Tibial nerve (tissue), 4 donors: ENCODE results near the gene APPL1.

Experiments used
- EP300 ChIP-seq, 2 donors: sonication (generic); formaldehyde crosslinking; IDR thresholded peaks; one replicate each; pipeline ENCODE4 v1.6.1; 2017; ENCODE audit warnings: antibody characterized with exemption in 2 of 2, mild to moderate bottlenecking in 1 of 2
- POLR2A ChIP-seq, 2 donors: fragments of 450-650 bp; IDR thresholded peaks; one replicate each; pipeline ENCODE4 v1.6.1; 2017; ENCODE audit warnings: antibody characterized with exemption in 2 of 2, mild to moderate bottlenecking in 2 of 2, moderate library complexity in 2 of 2
- TF ChIP-seq, protein P1 (sequence below), 5 experiments: fragments of 200-600 bp in 3 of 5; fragments of 450-650 bp in 2 of 5; sonication (generic) in 3 of 5; IDR thresholded peaks; one replicate each; pipeline ENCODE4 v1.5.1; 2016 to 2019; ENCODE audit warnings: antibody characterized with exemption in 5 of 5, mild to moderate bottlenecking in 3 of 5, moderate library complexity in 2 of 5

DNA sequence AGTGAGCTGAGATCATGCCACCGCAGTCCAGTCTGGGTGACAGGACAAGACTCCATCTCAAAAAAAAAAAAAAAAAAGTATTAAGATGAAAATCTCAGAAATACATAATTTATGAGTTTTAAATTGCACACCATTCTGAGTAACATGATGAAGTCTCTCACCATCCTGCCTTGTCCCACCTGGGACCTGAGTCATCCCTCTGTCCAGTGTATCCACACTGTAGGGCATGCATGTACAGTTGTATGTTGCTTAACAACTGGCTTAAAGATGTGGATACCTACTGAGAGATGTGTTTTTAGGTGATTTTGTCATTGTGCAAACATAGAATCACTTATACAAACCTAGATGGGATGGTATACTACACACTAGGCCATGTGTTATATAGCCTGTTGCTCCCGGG, 47.9 kb downstream of the APPL1 start:
- TF ChIP-seq, protein P1, sequence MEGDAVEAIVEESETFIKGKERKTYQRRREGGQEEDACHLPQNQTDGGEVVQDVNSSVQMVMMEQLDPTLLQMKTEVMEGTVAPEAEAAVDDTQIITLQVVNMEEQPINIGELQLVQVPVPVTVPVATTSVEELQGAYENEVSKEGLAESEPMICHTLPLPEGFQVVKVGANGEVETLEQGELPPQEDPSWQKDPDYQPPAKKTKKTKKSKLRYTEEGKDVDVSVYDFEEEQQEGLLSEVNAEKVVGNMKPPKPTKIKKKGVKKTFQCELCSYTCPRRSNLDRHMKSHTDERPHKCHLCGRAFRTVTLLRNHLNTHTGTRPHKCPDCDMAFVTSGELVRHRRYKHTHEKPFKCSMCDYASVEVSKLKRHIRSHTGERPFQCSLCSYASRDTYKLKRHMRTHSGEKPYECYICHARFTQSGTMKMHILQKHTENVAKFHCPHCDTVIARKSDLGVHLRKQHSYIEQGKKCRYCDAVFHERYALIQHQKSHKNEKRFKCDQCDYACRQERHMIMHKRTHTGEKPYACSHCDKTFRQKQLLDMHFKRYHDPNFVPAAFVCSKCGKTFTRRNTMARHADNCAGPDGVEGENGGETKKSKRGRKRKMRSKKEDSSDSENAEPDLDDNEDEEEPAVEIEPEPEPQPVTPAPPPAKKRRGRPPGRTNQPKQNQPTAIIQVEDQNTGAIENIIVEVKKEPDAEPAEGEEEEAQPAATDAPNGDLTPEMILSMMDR (IDR thresholded peaks at IDR 0.05), result no peak
- TF ChIP-seq POLR2A (IDR thresholded peaks at IDR 0.05), result no peak
- TF ChIP-seq EP300 (IDR thresholded peaks at IDR 0.05), result no peak
